Stimulated activated naive CD8-positive, alpha-beta T cell treated with anti-CD3 and anti-CD28 coated beads, Interleukin-15, Interleukin-2, amounts not matched to agents 100 U/mL and 50 U/mL, for 24 hours (primary cell): Measurements from ENCODE around the gene TMEM86A.
A peak's percentile ranks its signal among the peaks of the same experiment; 100 is the strongest.

ENCODE experiments used
- ATAC-seq: fragments of 150-1000 bp; cut with Tn5 transposase; one replicate; pipeline ENCODE4 v1.10.0; 2021
- DNase-seq: peaks from one replicate; pipeline ENCODE4 v3.0.0; 2021

TMEM86A gene

DNA sequence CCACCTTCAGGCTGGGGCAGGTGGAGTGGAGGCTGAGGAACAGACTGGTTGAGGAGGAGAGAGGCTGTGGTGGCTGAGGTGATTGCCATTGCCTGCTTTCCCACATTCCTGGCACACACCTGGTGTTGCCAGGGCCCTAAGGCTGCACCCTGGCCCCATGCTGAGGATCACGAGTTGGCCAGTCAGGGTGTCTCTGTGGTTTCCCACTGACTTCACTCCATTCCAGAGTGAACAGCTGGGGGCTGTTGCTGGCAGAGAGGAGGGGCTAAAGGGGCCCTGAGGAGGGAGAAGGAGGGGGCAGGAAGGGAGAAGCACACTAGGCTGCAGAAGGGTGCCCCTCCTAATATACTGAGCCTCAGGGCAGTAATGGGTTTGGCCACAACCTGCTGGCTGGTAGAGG, 1.8 kb downstream of the TMEM86A start:
- DNase-seq (no peak), ATAC-seq (no peak)

GRCh38 chr11:18700872-18701271, 2.3 kb downstream of the TMEM86A start:
- no peak for DNase-seq
- no peak for ATAC-seq

GRCh38 chr11:18701614-18702216, 3.1 kb downstream of the TMEM86A start:
- DNase-seq (no peak), ATAC-seq (no peak)

- DNase-seq (no peak), ATAC-seq (no peak)
Measured at GRCh38 chr11:18703001-18703763, 4.6 kb downstream of the TMEM86A start.

- ATAC-seq = no peak
- DNase-seq = no peak
Measured at GRCh38 chr11:18704045-18704645, 5.6 kb downstream of the TMEM86A start.

- ATAC-seq (no peak), DNase-seq (no peak)
Measured at GRCh38 chr11:18704698-18705097, 6.1 kb downstream of the TMEM86A start.

DNA sequence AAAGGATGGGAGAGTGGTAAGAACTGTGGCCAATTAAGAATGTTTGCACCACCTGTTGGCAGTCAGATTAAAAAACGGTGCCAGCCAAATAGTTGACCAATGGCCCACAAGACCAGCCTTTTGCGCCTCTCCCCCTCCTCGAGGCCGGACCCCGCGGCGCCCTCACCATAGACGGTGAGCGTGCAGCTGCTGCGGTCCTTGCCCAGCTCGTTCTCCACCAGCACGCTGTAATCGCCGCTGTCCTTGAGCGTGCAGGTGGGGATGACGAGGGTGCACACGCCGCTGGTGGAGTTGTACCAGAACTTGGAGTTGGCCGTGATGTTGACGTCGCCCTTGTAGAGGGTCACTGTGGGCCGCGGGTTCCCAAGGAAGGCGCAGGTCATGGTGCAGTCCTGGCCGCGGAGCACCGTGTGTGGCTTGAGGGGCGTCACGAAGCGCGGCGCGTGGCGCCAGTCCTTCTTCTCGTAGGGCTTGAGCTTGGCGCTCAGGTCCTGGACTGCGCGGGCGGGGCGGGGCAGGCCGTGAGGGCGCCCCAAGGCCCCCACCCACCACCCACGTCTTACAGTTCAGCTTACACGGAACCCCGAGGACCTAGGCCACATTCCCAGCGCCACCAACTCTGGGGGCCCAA, 7.2 kb downstream of the TMEM86A start:
- peak; percentile 53 for ATAC-seq

GRCh38 chr11:18706330-18707243, 8.0 kb downstream of the TMEM86A start:
- ATAC-seq (peak; percentile 37), DNase-seq (peak; percentile 47)

More for the DNA sequence above, 7.2 kb downstream of the TMEM86A start:
- peak; percentile 31 for DNase-seq

DNA sequence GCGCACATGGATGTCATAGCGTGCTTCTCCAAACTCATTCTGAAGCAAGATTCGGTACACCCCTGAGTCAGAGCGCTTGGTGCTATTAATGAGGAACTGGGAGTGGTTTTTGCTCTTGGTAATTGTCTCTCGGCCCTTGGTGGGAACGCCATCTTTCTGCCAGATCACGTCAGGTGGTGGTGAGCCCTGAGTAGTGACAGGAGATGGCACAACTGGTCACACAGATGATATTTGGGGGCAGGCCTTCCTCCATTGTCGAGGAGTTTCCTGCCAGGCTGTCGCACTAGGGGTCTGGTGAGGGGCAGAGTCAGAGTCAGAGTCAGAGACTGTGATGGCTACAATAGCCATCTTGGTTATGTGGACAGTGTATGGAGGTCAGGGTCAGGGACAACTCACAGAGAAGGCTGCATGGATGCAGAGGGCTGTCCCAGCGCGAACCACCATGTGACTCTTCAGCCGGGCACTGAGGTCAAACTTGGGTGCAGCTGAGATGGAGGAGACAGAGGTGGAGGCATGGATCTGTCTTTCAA, 9.3 kb downstream of the TMEM86A start:
- DNase-seq (no peak), ATAC-seq (no peak)

DNA sequence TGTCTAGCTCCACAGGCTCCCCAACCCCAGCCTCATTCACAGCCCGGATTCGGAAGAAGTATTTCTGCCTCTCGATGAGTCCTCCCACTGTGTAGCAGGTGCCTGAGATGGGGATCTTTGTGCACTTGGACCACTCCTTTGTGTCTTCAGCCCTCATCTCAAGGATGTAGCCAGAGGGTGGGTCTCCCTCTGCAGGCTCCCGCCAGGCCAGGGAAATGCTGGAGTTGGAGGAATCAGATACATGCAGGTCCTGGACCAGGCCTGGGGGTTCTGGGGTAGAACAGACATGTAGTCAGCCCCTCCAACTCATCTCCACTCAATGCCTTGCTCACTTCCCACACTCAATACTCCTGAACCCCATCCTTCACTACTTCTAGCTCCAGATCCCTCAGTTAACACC, 10.8 kb downstream of the TMEM86A start:
- no peak for DNase-seq
- ATAC-seq = no peak

- no peak for ATAC-seq
- DNase-seq = no peak
Measured at GRCh38 chr11:18710545-18710944, 12.0 kb downstream of the TMEM86A start.

- DNase-seq (no peak), ATAC-seq (no peak)
Measured at GRCh38 chr11:18713646-18714442, 15.3 kb downstream of the TMEM86A start.

DNA sequence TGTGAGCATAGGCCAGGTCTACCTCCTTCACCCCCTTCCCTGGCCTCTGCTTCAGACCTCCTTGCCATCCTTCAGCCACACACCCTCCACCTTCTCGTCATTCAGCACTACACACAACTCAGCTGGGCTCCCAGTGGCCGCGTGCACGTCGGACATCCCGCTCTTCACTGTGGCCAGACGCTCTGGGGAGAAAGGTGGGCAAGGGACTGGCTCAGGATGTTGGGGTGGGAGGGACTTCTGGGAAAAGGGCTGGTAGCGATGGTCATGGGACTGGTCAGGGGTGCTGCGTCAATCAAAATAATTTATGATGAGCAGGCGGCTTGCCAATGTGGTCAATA, 15.8 kb downstream of the TMEM86A start:
- ATAC-seq = no peak

DNA sequence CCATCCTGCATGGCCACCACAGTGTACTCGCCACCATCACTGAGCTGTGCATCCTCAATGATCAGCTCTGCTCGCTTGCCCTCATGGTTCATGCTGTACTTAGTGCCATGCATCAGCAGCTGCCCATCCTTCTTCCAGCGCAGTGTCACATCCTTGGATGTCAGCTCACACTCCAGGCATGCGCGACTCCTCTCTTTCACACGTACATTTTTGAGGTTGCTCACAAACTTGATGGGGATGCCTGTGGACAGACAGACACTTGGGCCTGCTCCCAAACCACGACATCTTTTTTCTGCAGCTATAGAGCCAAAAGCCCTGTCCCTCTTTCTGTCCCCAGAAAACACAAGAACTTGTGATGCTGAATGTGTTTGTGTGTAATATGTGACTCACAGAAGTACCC, 16.9 kb downstream of the TMEM86A start:
- no peak for DNase-seq
- ATAC-seq = no peak

More for the DNA sequence above, 15.8 kb downstream of the TMEM86A start:
- DNase-seq = no peak

- ATAC-seq = no peak
- no peak for DNase-seq
Measured at GRCh38 chr11:18720091-18720807, 21.7 kb downstream of the TMEM86A start.

DNA sequence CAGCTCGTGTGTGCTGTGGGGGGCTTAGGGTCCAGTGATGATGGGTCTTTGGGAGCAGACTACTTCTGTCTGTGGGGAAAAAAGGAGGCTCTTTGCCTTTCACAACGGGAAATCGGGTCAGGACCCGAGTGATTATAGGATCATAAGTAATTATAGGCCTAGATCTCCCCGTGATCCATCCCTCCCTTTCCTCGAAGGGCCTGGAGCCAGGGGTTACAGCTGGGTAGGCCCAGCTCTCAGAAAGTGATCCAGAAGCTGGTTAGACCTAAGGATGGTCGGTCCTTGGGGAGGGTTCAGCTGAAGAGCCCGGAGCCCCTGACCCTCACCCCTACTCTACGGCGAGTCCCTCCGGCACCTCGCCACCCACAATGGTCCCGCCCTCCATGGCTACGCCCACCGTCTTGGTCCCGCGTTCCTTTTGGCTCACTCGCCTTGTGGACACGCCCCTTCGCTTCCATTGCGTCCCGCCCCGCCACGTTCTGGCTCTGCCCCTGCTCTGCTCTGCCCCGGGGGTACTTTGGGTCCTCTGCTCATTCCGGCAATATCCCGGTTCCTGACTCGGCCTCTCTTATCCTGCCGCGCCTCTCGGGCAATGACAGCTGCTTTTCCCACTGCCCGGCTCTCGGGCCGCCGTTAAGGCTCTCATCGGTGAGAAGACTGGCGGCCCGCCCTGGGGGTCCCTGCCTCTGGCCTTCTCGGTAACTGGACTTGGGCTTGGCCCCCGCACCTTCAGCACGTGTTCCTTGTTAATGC, 22.4 kb downstream of the TMEM86A start:
- peak; percentile 88 for DNase-seq
- ATAC-seq = peak; percentile 90

DNA sequence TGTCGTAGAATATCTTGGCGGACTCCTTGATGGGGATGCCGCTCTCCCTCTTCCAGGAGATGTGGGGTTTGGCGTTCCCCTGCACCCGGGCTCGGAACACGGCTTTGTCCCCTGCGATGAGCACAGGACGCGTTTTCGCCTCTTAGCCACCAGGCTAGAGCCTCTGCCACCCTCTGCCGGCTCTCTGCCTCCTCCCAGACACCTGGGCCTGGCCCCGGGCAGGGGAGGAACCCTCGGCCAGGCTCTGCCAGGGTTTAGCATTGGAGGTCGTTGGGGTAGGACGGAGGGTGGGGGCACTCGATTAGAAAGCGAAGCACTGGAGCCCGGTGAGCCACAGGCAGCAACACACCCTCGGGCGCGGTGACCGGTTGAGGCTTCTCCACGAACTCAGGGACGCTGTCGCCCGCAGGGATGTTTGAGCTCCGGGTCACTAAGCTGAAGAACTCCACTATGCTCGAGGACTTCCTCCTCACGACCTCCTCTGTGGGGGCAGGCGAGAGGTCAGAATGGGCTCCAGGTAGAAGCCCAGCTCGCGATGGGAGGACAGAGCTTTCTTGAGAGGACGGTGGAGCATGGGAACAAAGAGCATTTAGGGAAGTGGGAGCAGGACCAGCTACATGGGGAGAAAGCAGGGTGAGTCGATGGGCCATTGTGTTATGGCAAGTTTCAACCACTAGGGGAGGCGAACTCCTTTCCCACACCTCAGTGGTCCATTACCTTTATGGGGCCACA, 23.1 kb downstream of the TMEM86A start:
- DNase-seq = peak; percentile 70
- ATAC-seq = peak; percentile 58

DNA sequence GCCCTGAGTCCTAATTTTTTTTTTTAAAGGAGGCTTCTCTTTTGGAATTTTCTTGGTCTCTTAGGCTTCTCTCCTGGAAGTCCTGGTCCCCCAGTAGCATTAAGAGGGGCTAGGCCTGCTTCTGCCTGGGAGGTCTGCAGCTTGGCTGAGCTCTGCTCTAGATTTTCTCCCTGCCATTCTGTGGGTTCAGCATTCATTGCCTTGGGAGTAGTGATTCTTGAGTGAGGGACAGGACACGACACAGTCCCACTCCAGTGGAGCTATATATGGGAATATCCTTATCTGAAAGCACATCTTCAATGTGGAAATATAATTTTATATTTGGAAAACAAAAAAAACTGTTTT, 23.7 kb downstream of the TMEM86A start:
- no peak for ATAC-seq
- DNase-seq = no peak

GRCh38 chr11:18723991-18724390, 25.4 kb downstream of the TMEM86A start:
- ATAC-seq = no peak
- DNase-seq = no peak
